ENCODE results near the gene PHC2. TPM values are rescaled to one million over a fixed set of nuclear protein-coding genes. Genes with fewer than 3 reads are reported as not detected.

PHC2 gene
- total RNA-seq, 6 experiments from 2014 or later: 49.3 to 86.5 (median 66.8) TPM

DNA sequence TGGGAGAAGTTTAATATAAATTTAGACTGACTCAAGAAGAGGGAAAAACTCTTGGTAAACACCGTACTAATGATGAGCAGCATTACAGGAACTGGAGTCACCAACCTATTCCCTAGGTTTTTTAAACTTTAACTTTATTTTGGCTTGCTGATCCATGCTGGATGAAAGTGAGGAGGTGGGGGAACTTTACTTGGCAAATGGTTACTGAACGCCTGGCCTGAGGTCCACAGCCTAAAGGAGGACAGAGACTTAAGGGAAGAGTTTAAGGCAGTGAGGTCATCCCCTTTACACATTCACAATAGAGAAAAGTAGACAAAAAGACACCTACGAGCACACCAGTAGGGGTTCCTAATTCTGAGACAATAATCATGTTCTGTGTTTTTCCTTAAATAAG is 84.4 kb downstream of the PHC2 start:
- peak overlapping the region; percentile 85 to 90 (median 87) for H3K4me3 ChIP-seq
- 11% methylated on average over 3 of the region's 3 CpGs for WGBS (ENCODE audit: insufficient coverage, low coverage, low lambda C conversion rate, missing lambda C conversion rate)
- TF ChIP-seq POLR2A (IDR thresholded peaks at IDR 0.05): no peak
- TF ChIP-seq CTCF (IDR thresholded peaks at IDR 0.05): no peak

DNA sequence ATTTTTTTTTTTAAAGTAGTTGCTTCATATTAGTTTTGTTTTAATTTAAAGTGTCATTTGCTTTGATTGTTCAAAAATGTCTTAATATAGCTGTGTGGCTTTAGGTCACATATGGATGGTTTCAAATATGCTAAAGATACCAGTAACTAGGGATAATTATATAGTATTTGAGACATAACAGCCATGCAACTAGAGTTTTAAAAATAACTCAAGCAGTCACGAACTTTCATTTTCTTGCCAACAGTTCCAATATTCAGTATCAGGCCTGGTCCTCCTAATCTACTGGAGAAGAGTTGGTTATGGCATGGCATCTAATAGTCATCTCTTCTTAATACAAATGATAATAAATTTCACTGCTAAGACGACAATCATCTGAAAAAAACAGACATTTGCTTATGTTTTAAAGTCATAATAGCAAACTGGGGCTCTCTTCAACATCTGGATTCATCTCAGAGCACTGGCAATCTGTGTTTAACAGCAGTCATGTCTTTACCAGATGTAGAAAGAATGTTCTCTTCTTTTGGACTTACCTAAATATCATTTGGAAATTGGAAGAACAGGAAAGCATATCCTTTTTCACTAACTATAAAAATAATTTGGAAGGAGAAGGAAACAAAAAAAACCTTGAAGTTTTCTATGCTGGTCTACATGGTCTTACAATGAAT is 85.9 kb downstream of the PHC2 start:
- no peak for ATAC-seq
- H3K27me3 ChIP-seq: no peaks in the 10 kb centered on the region
- H3K4me3 ChIP-seq: no peak overlapping the region
- H3K27ac ChIP-seq: peak overlapping the region; percentile 97
- DNase-seq: no peak
- H3K9me3 ChIP-seq: no peaks in the 10 kb centered on the region
- peaks cover 0 to 3% (median 0%) of the 10 kb centered on the region in 4 donors for H3K36me3 ChIP-seq
- no peak for TF ChIP-seq CTCF (IDR thresholded peaks at IDR 0.05)
- TF ChIP-seq POLR2A (IDR thresholded peaks at IDR 0.05): no peak
- H3K4me1 ChIP-seq: peaks cover 0 to 77% (median 39%) of the 10 kb centered on the region in 4 donors
- WGBS (ENCODE audit: insufficient coverage, low coverage, low lambda C conversion rate, missing lambda C conversion rate): 36% methylated on average over 2 of the region's 2 CpGs
- intact Hi-C loops (cut with DNase I): no loop called here

More for the DNA sequence above, 84.4 kb downstream of the PHC2 start:
- H3K36me3 ChIP-seq: peaks cover 0 to 3% (median 0%) of the 10 kb centered on the region in 4 donors
- no peaks in the 10 kb centered on the region for H3K9me3 ChIP-seq
- intact Hi-C loops (cut with DNase I): no loop called here
- peak overlapping the region; percentile 97 for H3K27ac ChIP-seq
- H3K27me3 ChIP-seq: no peaks in the 10 kb centered on the region
- ATAC-seq: peak in 1 of 4 donors; percentile 2
- DNase-seq: no peak
- peaks cover 0 to 67% (median 29%) of the 10 kb centered on the region in 4 donors for H3K4me1 ChIP-seq

DNA sequence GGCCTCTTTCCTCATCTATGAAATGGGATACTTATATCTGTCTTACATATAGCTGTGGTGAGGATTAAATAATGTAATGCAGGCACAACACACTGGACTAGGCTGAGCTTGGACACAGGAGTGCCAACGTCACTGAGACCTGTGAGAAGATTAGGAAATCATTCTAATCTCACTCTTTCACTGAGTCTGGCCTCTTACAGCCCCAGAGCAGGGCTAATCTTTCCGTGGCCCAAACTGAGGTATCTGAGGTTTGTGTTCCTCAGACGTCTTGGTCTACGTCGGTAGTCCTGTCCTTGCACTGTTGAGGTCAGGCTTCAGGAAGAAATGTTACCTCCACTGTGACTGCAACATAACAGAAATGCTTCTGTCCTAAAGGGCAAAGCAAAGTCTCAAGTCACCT is 87.4 kb downstream of the PHC2 start:
- peaks cover 0 to 3% (median 0%) of the 10 kb centered on the region in 4 donors for H3K36me3 ChIP-seq
- intact Hi-C loops (cut with DNase I): no loop called here
- no peak for DNase-seq
- ATAC-seq: peak; percentile 13 to 48 (median 42)
- WGBS (ENCODE audit: insufficient coverage, low coverage, low lambda C conversion rate, missing lambda C conversion rate): 10% methylated on average over 5 of the region's 5 CpGs
- H3K9me3 ChIP-seq: no peaks in the 10 kb centered on the region
- peaks cover 0 to 92% (median 46%) of the 10 kb centered on the region in 4 donors for H3K4me1 ChIP-seq
- no peaks in the 10 kb centered on the region for H3K27me3 ChIP-seq
- H3K27ac ChIP-seq: peak overlapping the region; percentile 97
- no peak overlapping the region for H3K4me3 ChIP-seq
- peak; percentile 48 for TF ChIP-seq POLR2A (IDR thresholded peaks at IDR 0.05)
- no peak for TF ChIP-seq CTCF (IDR thresholded peaks at IDR 0.05)

DNA sequence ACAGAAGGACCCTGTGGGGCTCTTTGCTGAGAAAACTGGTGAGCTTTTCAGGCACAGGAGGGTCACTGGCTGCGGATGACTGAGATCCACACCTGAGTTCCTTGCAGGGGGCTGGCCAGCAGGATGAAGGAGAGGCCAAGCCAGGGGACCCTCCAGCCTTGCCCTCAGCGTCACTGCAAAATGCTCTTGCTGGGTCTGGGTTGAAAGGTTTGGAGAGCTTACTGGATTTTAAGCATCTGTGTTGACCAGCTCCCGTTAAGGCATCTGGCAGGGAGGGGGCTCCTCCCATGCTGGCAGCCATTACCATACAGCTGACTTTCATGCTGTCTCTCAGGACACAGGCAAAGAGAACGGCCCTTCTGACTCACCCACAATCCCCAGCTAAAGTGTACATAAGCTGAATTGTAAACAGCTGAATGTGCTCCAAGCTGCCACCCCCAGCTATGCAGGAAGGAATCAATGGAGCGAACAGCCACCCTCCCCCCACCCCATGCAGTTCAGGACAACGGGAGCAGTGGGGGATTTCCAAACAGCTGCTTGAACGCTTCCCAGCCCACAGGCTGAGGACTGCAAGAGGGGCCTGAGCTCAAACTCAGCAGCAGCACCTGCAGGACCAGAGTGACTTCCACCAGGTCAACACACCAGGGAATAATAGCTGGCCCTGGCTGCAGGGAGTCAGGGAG is 88.7 kb downstream of the PHC2 start:
- intact Hi-C loops (cut with DNase I): no loop called here
- WGBS (ENCODE audit: insufficient coverage, low coverage, low lambda C conversion rate, missing lambda C conversion rate): 13% methylated on average over 5 of the region's 7 CpGs

More for the DNA sequence above, 88.7 kb downstream of the PHC2 start:
- TF ChIP-seq POLR2A (IDR thresholded peaks at IDR 0.05) (peak; percentile 57), CTCF (IDR thresholded peaks at IDR 0.05) (peak in 1 of 4 donors; percentile 4)
- ATAC-seq (peak; percentile 63 to 77 (median 71)), DNase-seq (peak; percentile 77 to 91 (median 85))
- Histone ChIP-seq H3K4me3 (peak overlapping the region in 2 of 3 donors; percentile 15 to 28), H3K4me1 (peaks cover 0 to 98% (median 51%) of the 10 kb centered on the region in 4 donors), H3K9me3 (no peaks in the 10 kb centered on the region), H3K27ac (peak overlapping the region; percentile 97), H3K27me3 (no peaks in the 10 kb centered on the region), H3K36me3 (peaks cover 0 to 3% (median 0%) of the 10 kb centered on the region in 4 donors)
